ENCODE measurements around the gene TACC2.

TACC2 gene

DNA sequence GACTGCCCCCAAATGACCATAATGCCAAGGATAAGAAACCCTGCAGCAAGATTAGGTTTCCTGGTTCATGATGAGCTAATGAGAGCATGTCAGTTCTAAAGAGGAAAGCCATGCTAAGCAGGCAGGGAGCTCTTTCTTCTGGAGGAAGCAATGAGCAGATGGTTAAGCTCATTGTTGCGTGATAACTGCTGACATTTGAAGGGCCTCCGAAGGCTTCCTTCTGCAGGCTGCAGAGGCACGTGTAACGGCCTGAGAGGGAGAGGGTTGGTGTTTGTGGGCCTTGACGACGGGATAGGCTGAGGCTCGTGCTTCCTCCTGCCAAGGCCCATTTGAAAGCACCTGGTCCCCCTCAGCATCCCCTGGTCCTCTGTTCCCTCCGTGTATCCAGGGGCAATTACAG lies 218.6 kb downstream of the TACC2 start:
- H3K4me3 ChIP-seq (replicated peaks; ENCODE audit: low read depth, low read length), result no peak overlapping the region
- no peak for DNase-seq (ENCODE audit: extremely low read depth, low read depth)
- TF ChIP-seq CTCF (IDR thresholded peaks at IDR 0.05; ENCODE audit: low read depth, low read length, missing control alignments), result no peak

- H3K4me3 ChIP-seq (replicated peaks; ENCODE audit: low read depth, low read length), result no peak overlapping the region
- no peak for DNase-seq (ENCODE audit: extremely low read depth, low read depth)
- no peak for TF ChIP-seq CTCF (IDR thresholded peaks at IDR 0.05; ENCODE audit: low read depth, low read length, missing control alignments)
Measured at GRCh38 chr10:122208571-122209430, 219.8 kb downstream of the TACC2 start.

DNA sequence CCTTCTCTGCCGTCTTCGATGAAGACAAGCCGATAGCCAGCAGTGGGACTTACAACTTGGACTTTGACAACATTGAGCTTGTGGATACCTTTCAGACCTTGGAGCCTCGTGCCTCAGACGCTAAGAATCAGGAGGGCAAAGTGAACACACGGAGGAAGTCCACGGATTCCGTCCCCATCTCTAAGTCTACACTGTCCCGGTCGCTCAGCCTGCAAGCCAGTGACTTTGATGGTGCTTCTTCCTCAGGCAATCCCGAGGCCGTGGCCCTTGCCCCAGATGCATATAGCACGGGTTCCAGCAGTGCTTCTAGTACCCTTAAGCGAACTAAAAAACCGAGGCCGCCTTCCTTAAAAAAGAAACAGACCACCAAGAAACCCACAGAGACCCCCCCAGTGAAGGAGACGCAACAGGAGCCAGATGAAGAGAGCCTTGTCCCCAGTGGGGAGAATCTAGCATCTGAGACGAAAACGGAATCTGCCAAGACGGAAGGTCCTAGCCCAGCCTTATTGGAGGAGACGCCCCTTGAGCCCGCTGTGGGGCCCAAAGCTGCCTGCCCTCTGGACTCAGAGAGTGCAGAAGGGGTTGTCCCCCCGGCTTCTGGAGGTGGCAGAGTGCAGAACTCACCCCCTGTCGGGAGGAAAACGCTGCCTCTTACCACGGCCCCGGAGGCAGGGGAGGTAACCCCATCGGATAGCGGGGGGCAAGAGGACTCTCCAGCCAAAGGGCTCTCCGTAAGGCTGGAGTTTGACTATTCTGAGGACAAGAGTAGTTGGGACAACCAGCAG lies 221.7 kb downstream of the TACC2 start:
- no peak for DNase-seq (ENCODE audit: extremely low read depth, low read depth)
- no peak overlapping the region for H3K4me3 ChIP-seq (replicated peaks; ENCODE audit: low read depth, low read length)
- TF ChIP-seq CTCF (IDR thresholded peaks at IDR 0.05; ENCODE audit: low read depth, low read length, missing control alignments), result no peak

DNA sequence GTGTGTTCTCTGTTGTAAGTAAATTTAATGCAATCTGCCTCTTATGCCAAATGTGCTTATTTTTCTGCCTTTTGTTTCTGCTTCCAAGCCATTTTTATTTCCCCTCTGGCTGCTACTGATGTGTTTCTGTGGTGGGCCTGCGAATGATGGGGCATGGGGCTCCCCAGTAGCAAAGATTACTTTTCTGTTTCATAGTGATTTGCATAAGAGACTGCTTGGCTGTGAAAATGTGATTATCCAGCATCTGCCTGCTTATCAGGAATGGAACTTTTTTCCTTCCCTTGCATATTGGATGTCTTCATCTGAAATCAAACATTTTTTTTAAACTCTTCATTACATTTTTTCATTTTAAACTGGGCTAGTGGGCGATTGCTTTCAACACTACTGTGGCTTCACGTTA lies 224.4 kb downstream of the TACC2 start:
- DNase-seq (ENCODE audit: extremely low read depth, low read depth), result no peak
- TF ChIP-seq CTCF (IDR thresholded peaks at IDR 0.05; ENCODE audit: low read depth, low read length, missing control alignments), result no peak
- no peak overlapping the region for H3K4me3 ChIP-seq (replicated peaks; ENCODE audit: low read depth, low read length)

DNA sequence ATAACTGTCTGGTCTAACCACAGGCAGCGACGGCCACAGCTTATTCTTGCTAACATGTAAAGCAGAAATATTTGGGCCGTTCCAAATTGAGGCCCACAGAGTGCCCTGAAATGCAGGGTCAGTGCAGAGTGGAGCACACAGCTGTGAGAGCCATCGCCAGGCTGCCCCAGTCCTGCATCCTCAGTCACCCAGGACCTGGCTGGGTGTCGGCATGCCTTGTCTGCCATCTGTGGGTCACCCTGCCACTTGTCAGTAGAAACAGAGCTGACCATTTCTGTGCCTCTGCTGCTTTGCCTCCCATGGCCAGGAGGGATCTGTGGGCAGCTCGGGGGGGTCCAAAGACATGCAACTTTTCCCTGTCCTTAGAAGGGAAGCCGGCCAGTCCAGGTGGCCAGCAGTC lies 224.8 kb downstream of the TACC2 start:
- TF ChIP-seq CTCF (IDR thresholded peaks at IDR 0.05; ENCODE audit: low read depth, low read length, missing control alignments), result no peak
- no peak overlapping the region for H3K4me3 ChIP-seq (replicated peaks; ENCODE audit: low read depth, low read length)
- DNase-seq (ENCODE audit: extremely low read depth, low read depth), result no peak

DNA sequence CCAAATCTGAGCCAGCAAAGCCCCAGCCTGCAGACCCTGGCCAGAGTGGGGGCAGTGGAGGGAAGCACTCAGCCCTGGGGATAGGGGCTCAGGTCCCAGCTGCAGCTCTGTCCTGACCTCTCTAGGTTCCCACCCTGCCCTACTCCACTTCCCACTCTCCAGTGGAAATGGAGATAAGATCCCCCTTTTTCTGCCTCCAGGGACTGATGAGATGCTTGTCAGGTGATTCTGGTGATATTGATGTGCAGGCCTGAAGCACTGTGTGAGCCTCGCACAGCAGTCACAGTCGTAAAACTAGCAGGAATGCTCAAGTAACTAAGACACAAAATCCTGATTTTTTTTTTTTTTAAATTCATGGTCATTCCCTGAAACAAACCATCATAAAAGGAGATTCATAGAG lies 227.1 kb downstream of the TACC2 start:
- no peak for TF ChIP-seq CTCF (IDR thresholded peaks at IDR 0.05; ENCODE audit: low read depth, low read length, missing control alignments)
- no peak overlapping the region for H3K4me3 ChIP-seq (replicated peaks; ENCODE audit: low read depth, low read length)
- no peak for DNase-seq (ENCODE audit: extremely low read depth, low read depth)
